Measurements from ENCODE around the gene GLO1. TPM values are rescaled to one million over a fixed set of nuclear protein-coding genes. Genes with fewer than 3 reads are reported as not detected.

Gene GLO1
- polyA plus RNA-seq, 1 experiment: 123 TPM

DNA sequence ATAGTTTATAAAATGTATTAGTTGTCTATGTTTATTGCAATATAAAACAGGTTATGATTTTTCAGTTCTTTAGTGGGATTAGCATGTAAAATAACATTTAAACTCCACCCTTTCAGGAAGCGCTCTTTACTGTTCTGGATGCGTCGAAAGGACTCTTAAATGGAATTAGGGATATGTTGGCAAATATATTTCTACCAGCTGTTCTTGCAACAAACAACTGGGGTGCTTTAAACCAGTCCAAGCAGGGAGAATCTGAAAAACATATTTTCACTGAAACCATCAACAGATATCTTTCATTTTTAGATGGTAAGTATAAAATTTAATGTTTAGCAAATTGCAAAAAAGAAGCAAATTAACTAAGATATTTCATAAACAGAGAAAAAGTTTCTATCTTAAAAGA is 34.0 kb upstream of the GLO1 start:
- no peaks in the 10 kb centered on the region for H3K9me3 ChIP-seq (ENCODE audit: control insufficient read depth, insufficient read depth, low read length)
- H3K27me3 ChIP-seq (ENCODE audit: control insufficient read depth, insufficient read depth, low read length): no peaks in the 10 kb centered on the region
- DNase-seq (ENCODE audit: low read depth, low spot score): no peak
- TF ChIP-seq, protein P1, sequence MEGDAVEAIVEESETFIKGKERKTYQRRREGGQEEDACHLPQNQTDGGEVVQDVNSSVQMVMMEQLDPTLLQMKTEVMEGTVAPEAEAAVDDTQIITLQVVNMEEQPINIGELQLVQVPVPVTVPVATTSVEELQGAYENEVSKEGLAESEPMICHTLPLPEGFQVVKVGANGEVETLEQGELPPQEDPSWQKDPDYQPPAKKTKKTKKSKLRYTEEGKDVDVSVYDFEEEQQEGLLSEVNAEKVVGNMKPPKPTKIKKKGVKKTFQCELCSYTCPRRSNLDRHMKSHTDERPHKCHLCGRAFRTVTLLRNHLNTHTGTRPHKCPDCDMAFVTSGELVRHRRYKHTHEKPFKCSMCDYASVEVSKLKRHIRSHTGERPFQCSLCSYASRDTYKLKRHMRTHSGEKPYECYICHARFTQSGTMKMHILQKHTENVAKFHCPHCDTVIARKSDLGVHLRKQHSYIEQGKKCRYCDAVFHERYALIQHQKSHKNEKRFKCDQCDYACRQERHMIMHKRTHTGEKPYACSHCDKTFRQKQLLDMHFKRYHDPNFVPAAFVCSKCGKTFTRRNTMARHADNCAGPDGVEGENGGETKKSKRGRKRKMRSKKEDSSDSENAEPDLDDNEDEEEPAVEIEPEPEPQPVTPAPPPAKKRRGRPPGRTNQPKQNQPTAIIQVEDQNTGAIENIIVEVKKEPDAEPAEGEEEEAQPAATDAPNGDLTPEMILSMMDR (IDR thresholded peaks at IDR 0.05; ENCODE audit: low read depth, low read length): no peak
- no peak overlapping the region for H3K4me3 ChIP-seq (ENCODE audit: low read depth, low read length)
- CTCF ChIA-PET: no interaction called here
- POLR2A ChIA-PET: no interaction called here
- H3K27ac ChIP-seq (ENCODE audit: low read depth, low read length): no peak overlapping the region

DNA sequence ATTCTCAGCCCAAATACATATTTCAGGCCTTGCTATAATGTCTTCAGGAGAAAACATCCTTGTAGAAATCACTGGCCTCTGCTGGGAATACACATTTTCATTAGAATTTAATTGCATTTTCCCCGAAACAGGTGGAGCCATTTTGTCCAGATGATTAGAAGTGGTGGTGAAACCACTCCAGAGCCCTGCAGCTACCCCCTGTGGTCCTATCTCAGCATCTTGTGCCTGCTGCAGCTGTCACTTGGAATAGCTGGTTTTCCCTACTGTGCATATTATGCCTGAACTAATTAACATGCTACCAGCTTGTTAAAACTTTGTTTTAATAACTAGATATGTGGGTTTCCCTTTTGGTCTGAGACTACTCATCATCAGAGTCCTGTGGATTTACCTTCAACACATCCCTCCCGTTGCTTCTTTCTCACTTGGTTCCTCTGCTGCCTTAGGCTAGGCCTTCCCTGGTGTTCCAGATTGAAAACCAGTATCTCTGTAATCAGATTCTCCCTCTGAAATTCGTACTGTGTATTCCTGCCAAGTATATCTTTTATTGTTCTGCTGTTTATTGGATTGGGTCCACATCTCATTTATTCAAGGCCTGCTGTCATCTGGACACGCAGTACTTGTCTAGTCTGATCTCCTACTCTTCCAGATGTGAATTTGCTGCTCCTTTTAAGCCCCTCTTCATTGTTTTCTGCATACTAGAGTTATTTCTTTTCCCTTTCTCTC is 27.4 kb upstream of the GLO1 start:
- peaks cover 3% of the 10 kb centered on the region for H3K27me3 ChIP-seq (ENCODE audit: control insufficient read depth, insufficient read depth, low read length)
- POLR2A ChIA-PET: no interaction called here

DNA sequence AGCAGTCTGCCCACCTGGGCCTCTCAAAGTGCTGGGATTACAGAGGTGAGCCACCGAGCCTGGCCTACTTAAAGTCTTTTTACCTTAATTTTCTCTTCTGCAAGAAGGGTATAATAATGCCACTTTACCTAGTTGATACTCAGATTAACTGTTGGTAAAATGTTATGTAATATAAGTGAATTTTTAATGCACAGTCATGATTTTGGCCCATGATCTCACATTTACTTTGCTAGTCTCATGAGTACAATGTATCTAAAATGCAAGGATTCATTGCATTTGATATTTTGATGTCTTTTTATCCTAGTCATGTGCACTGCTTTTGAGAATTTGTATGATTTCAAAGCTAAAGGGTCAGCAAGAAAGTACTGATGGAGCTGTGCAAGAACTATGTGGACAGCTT is 25.3 kb upstream of the GLO1 start:
- no peak overlapping the region for H3K4me3 ChIP-seq (ENCODE audit: low read depth, low read length)
- CTCF ChIA-PET: no interaction called here
- no peak for DNase-seq (ENCODE audit: low read depth, low spot score)

More for the DNA sequence above, 27.4 kb upstream of the GLO1 start:
- TF ChIP-seq, protein P1 (IDR thresholded peaks at IDR 0.05; ENCODE audit: low read depth, low read length): no peak
- CTCF ChIA-PET: no interaction called here
- Histone ChIP-seq H3K9me3 (ENCODE audit: control insufficient read depth, insufficient read depth, low read length) (no peaks in the 10 kb centered on the region), H3K4me3 (ENCODE audit: low read depth, low read length) (no peak overlapping the region), H3K27ac (ENCODE audit: low read depth, low read length) (no peak overlapping the region)
- no peak for DNase-seq (ENCODE audit: low read depth, low spot score)

DNA sequence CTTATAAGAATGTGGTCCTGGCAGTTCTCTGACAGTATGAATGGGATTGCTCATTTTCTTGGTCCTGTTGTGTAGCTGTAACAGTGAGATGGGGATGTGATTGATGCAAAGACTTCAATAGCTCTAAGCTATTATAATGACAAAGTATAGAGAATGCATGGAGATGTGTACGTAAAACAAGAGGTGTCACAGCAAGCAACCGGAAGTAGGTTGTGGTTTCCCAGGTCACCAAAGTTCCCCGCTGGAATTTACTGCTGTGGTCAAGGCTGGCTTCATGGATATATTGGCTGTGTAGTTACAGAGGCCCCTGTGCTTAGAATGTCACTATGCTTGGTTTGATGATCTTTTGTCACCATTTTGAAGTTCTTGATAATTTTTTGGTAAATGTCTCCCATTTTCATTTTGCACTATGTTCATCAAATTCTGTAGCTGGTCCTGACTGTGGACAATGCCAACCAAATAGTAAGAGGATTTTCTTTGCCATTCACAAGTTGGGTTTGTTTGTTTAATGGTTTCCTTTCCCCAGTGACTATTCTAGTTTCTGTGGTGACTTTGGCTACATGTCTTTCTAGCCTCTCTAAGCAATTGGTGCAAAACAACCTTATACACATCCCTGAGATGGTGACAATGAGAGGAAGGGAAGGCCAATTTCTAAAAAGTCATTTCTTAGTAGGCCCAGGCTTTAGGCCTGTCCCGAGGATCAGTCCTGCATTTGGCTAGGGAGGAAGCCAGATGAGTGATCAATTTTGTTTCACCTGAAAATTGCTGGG is 22.7 kb upstream of the GLO1 start:
- DNase-seq (ENCODE audit: low read depth, low spot score): no peak
- Histone ChIP-seq H3K4me3 (ENCODE audit: low read depth, low read length) (no peak overlapping the region), H3K27ac (ENCODE audit: low read depth, low read length) (no peak overlapping the region), H3K9me3 (ENCODE audit: control insufficient read depth, insufficient read depth, low read length) (no peaks in the 10 kb centered on the region), H3K27me3 (ENCODE audit: control insufficient read depth, insufficient read depth, low read length) (peaks cover 6% of the 10 kb centered on the region)
- POLR2A ChIA-PET: no interaction called here
- TF ChIP-seq, protein P1 (IDR thresholded peaks at IDR 0.05; ENCODE audit: low read depth, low read length): no peak
- CTCF ChIA-PET: no interaction called here

More for the DNA sequence above, 25.3 kb upstream of the GLO1 start:
- Histone ChIP-seq H3K27me3 (ENCODE audit: control insufficient read depth, insufficient read depth, low read length) (peaks cover 3% of the 10 kb centered on the region), H3K27ac (ENCODE audit: low read depth, low read length) (no peak overlapping the region), H3K9me3 (ENCODE audit: control insufficient read depth, insufficient read depth, low read length) (no peaks in the 10 kb centered on the region)
- TF ChIP-seq, protein P1 (IDR thresholded peaks at IDR 0.05; ENCODE audit: low read depth, low read length): no peak
- POLR2A ChIA-PET: no interaction called here

DNA sequence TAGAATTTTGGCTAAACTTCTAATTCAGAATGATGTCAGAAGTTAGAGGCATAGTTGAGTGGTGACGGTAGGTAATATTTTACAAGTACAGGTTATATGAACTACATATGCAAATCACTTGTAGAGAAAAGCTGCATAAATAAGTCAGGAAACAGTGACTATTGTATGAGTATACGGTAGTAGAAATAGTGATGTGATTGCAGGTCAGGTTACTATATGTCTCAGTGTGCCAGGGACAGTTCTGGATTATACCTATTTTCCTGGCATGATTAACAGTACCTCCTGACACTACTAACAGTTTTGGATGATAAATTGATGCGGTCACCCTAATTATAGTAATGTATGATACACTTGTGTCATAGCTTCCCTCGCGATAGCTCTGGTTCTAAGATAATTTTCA is 21.4 kb upstream of the GLO1 start:
- Histone ChIP-seq H3K27ac (ENCODE audit: low read depth, low read length) (no peak overlapping the region), H3K4me3 (ENCODE audit: low read depth, low read length) (no peak overlapping the region), H3K27me3 (ENCODE audit: control insufficient read depth, insufficient read depth, low read length) (peaks cover 13% of the 10 kb centered on the region), H3K9me3 (ENCODE audit: control insufficient read depth, insufficient read depth, low read length) (no peaks in the 10 kb centered on the region)
- TF ChIP-seq, protein P1 (IDR thresholded peaks at IDR 0.05; ENCODE audit: low read depth, low read length): no peak
- no peak for DNase-seq (ENCODE audit: low read depth, low spot score)
- POLR2A ChIA-PET: no interaction called here
- CTCF ChIA-PET: no interaction called here
